ENCODE results near the gene ATP1B4.
A peak's percentile ranks its signal among the peaks of the same experiment; 100 is the strongest.
"Not testable (repeated sequence)": the region's sequence is repeated elsewhere in the genome, so short reads cannot be mapped to it uniquely, and the experiment has no call there.

The ATP1B4 gene

GRCh38 chrX:120361764-120362305, at the start of gene ATP1B4:
Gene ATP1B4, plus strand, starts transcription at chrX:120362089. Its CDS starts 80 bp downstream, at chrX:120362169.
- no peak for DNase-seq

- DNase-seq: no peak
Observed at GRCh38 chrX:120315776-120316175, 46.1 kb upstream of the ATP1B4 start.

GRCh38 chrX:120316587-120317283, 45.2 kb upstream of the ATP1B4 start:
- no peak for DNase-seq

GRCh38 chrX:120318411-120318810, 43.5 kb upstream of the ATP1B4 start:
- DNase-seq: no peak

GRCh38 chrX:120321520-120322281, 40.2 kb upstream of the ATP1B4 start:
- DNase-seq: no peak

GRCh38 chrX:120331116-120331515, 30.8 kb upstream of the ATP1B4 start:
- DNase-seq: no peak

GRCh38 chrX:120332394-120332793, 29.5 kb upstream of the ATP1B4 start:
- DNase-seq: no peak

- no peak for DNase-seq
Observed at GRCh38 chrX:120334151-120334550, 27.7 kb upstream of the ATP1B4 start.

- DNase-seq: no peak
Observed at GRCh38 chrX:120334603-120335002, 27.3 kb upstream of the ATP1B4 start.

- DNase-seq: no peak
Observed at GRCh38 chrX:120335289-120335688, 26.6 kb upstream of the ATP1B4 start.

- no peak for DNase-seq
Observed at GRCh38 chrX:120336899-120337298, 25.0 kb upstream of the ATP1B4 start.

GRCh38 chrX:120344566-120344965, 17.3 kb upstream of the ATP1B4 start:
- DNase-seq: not testable (repeated sequence)

GRCh38 chrX:120350450-120351138, 11.3 kb upstream of the ATP1B4 start:
- DNase-seq: no peak

- no peak for DNase-seq
Observed at GRCh38 chrX:120356084-120356483, 5.8 kb upstream of the ATP1B4 start.

GRCh38 chrX:120357186-120357585, 4.7 kb upstream of the ATP1B4 start:
- no peak for DNase-seq

GRCh38 chrX:120358737-120359456, 3.0 kb upstream of the ATP1B4 start:
- peak; percentile 23 to 36 for DNase-seq

- DNase-seq: peak; percentile 15 to 32
Observed at GRCh38 chrX:120365320-120365719, 3.4 kb downstream of the ATP1B4 start.

- DNase-seq: no peak
Observed at GRCh38 chrX:120365968-120366367, 4.1 kb downstream of the ATP1B4 start.

GRCh38 chrX:120366794-120367193, 4.9 kb downstream of the ATP1B4 start:
- DNase-seq: no peak

GRCh38 chrX:120367402-120368109, 5.7 kb downstream of the ATP1B4 start:
- no peak for DNase-seq

- no peak for DNase-seq
Observed at GRCh38 chrX:120372667-120373370, 10.9 kb downstream of the ATP1B4 start.
